ENCODE results near the gene MAP3K1. TPM values are rescaled to one million over a fixed set of nuclear protein-coding genes. Genes with fewer than 3 reads are reported as not detected.

The MAP3K1 gene
- total RNA-seq, 1 donor from 2014 or later: 28.7 TPM

GRCh38 chr5:56909294-56910209 lies 94.2 kb downstream of the MAP3K1 start, which contains the start of gene SETD9:
Gene SETD9, plus strand, starts transcription at chr5:56909596. Its CDS starts 50 bp downstream, at chr5:56909646.
- intact Hi-C loops (cut with DNase I): no loop called here

GRCh38 chr5:56910210-56910965 lies 95.0 kb downstream of the MAP3K1 start:
- intact Hi-C loops (cut with DNase I): no loop called here
- no peak for TF ChIP-seq CTCF (IDR thresholded peaks at IDR 0.05)
- Histone ChIP-seq H3K9me3 (no peaks in the 10 kb centered on the region), H3K27me3 (ENCODE audit: low read depth) (no peaks in the 10 kb centered on the region), H3K27ac (peak overlapping the region; percentile 90), H3K36me3 (no peaks in the 10 kb centered on the region), H3K4me1 (peaks cover 13% of the 10 kb centered on the region), H3K4me3 (peak overlapping the region; percentile 70)
- ATAC-seq: peak; percentile 17 to 40
- peak; percentile 63 for DNase-seq

More at GRCh38 chr5:56909294-56910209, 94.2 kb downstream of the MAP3K1 start, which contains the start of gene SETD9:
- H3K27me3 ChIP-seq (ENCODE audit: low read depth): no peaks in the 10 kb centered on the region
- TF ChIP-seq CTCF (IDR thresholded peaks at IDR 0.05): no peak
- peaks cover 13% of the 10 kb centered on the region for H3K4me1 ChIP-seq
- H3K27ac ChIP-seq: peak within 1 kb of the TSS; percentile 90
- no peaks in the 10 kb centered on the region for H3K36me3 ChIP-seq
- ATAC-seq (peak; percentile 97), DNase-seq (peak; percentile 100)
- peak within 1 kb of the TSS; percentile 70 for H3K4me3 ChIP-seq
- H3K9me3 ChIP-seq: no peaks in the 10 kb centered on the region

- intact Hi-C loops (cut with DNase I): no loop called here
- no peak for TF ChIP-seq CTCF (IDR thresholded peaks at IDR 0.05)
- Histone ChIP-seq H3K36me3 (peaks cover 4% of the 10 kb centered on the region), H3K4me1 (peaks cover 7% of the 10 kb centered on the region), H3K27ac (no peak overlapping the region), H3K4me3 (no peak overlapping the region), H3K27me3 (ENCODE audit: low read depth) (no peaks in the 10 kb centered on the region), H3K9me3 (no peaks in the 10 kb centered on the region)
- ATAC-seq (no peak), DNase-seq (no peak)
Measured at GRCh38 chr5:56913766-56914165, 98.4 kb downstream of the MAP3K1 start.

- intact Hi-C loops (cut with DNase I): no loop called here
Measured at GRCh38 chr5:56914678-56915077, 99.3 kb downstream of the MAP3K1 start.

More at GRCh38 chr5:56914678-56915077, 99.3 kb downstream of the MAP3K1 start:
- DNase-seq (no peak), ATAC-seq (no peak)
- H3K27me3 ChIP-seq (ENCODE audit: low read depth): no peaks in the 10 kb centered on the region
- peaks cover 4% of the 10 kb centered on the region for H3K36me3 ChIP-seq
- TF ChIP-seq CTCF (IDR thresholded peaks at IDR 0.05): no peak
- H3K4me3 ChIP-seq: no peak overlapping the region
- no peaks in the 10 kb centered on the region for H3K9me3 ChIP-seq
- peaks cover 6% of the 10 kb centered on the region for H3K4me1 ChIP-seq
- no peak overlapping the region for H3K27ac ChIP-seq

All from lower lobe of right lung (tissue), 2 donors.